ENCODE data around the gene CHCHD4. TPM values are rescaled to one million over a fixed set of nuclear protein-coding genes. Genes with fewer than 3 reads are reported as not detected.

The CHCHD4 gene
- total and polyA plus RNA-seq, 10 of the 15 experiments (the other 5 are each of a cell fraction or from before 2014, with no cell fraction given) = 21.0 to 46.8 (median 29.0) TPM

DNA sequence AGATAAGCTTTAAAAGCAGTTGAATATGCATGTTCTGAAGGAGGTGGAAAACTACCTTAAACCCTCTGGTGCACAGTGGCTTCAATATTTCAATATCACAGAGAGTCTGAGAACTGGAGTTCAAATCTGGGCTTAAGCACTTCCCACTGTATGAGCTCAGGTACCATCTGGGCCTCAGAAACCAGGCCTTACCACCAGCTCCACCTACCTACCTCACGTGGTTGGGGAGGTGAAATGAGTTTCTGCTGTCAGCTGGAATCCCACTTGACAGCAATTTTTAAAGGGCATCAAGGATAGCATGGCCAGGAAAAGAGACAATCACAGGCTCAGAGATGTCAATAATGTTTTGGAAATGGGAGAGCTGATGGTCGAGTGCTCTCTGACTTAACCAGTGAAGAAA, 5.0 kb downstream of the CHCHD4 start:
- in situ Hi-C loops (cut with MboI) = loop anchor here (5.0 kb wide), 1 partner anchor 222 kb away; no protein-coding TSS in a partner anchor
- FAIRE-seq = no peak
- no peak overlapping the region for H3K4me2 ChIP-seq (ENCODE audit: control insufficient read depth, insufficient read depth)
- ChIA-PET RAD21 (ENCODE audit: unreplicated experiment) (interaction anchor here (0.6 kb wide), 1 partner anchor 982 kb away, joined by 6 read pairs; no protein-coding TSS in a partner anchor), POLR2A (interaction anchor here (1.1 kb wide), 1 partner anchor 11 kb away, joined by 3 read pairs; no protein-coding TSS in a partner anchor), CTCF (interaction anchor here (0.5 kb wide), 1 partner anchor 284 kb away, joined by 3 read pairs; no protein-coding TSS in a partner anchor), SMC1A (ENCODE audit: uncharacterized antibody, unreplicated experiment) (interaction anchor here (1.1 kb wide), 1 partner anchor 57 kb away, joined by 3 read pairs; no protein-coding TSS in a partner anchor)
- H2AFZ ChIP-seq (ENCODE audit: control insufficient read depth, low read depth, low read length) = no peak overlapping the region
- BruUV-seq (replicated peaks) = no TSS peak
- no peaks in the 10 kb centered on the region for H3K4me1 ChIP-seq (ENCODE audit: control insufficient read depth, insufficient read depth, low read length)
- H3K9me3 ChIP-seq (replicated peaks; ENCODE audit: control insufficient read depth, insufficient read depth, low read length) = no peaks in the 10 kb centered on the region
- TF ChIP-seq SMAD5 (IDR thresholded peaks at IDR 0.05; ENCODE audit: low read depth) = no peak
- TF ChIP-seq, protein P1, sequence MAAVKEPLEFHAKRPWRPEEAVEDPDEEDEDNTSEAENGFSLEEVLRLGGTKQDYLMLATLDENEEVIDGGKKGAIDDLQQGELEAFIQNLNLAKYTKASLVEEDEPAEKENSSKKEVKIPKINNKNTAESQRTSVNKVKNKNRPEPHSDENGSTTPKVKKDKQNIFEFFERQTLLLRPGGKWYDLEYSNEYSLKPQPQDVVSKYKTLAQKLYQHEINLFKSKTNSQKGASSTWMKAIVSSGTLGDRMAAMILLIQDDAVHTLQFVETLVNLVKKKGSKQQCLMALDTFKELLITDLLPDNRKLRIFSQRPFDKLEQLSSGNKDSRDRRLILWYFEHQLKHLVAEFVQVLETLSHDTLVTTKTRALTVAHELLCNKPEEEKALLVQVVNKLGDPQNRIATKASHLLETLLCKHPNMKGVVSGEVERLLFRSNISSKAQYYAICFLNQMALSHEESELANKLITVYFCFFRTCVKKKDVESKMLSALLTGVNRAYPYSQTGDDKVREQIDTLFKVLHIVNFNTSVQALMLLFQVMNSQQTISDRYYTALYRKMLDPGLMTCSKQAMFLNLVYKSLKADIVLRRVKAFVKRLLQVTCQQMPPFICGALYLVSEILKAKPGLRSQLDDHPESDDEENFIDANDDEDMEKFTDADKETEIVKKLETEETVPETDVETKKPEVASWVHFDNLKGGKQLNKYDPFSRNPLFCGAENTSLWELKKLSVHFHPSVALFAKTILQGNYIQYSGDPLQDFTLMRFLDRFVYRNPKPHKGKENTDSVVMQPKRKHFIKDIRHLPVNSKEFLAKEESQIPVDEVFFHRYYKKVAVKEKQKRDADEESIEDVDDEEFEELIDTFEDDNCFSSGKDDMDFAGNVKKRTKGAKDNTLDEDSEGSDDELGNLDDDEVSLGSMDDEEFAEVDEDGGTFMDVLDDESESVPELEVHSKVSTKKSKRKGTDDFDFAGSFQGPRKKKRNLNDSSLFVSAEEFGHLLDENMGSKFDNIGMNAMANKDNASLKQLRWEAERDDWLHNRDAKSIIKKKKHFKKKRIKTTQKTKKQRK (IDR thresholded peaks at IDR 0.05; ENCODE audit: low read depth, low read length) = no peak
- TF ChIP-seq, protein P2, sequence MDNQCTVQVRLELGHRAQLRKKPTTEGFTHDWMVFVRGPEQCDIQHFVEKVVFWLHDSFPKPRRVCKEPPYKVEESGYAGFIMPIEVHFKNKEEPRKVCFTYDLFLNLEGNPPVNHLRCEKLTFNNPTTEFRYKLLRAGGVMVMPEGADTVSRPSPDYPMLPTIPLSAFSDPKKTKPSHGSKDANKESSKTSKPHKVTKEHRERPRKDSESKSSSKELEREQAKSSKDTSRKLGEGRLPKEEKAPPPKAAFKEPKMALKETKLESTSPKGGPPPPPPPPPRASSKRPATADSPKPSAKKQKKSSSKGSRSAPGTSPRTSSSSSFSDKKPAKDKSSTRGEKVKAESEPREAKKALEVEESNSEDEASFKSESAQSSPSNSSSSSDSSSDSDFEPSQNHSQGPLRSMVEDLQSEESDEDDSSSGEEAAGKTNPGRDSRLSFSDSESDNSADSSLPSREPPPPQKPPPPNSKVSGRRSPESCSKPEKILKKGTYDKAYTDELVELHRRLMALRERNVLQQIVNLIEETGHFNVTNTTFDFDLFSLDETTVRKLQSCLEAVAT (IDR thresholded peaks at IDR 0.05) = no peak
- TF ChIP-seq YY1 (IDR thresholded peaks at IDR 0.05; ENCODE audit: low read depth, low read length) = no peak
- no peak for TF ChIP-seq KDM1A (IDR thresholded peaks at IDR 0.05; ENCODE audit: borderline replicate concordance)
- no peak for TF ChIP-seq ZNF207 (IDR thresholded peaks at IDR 0.05; ENCODE audit: borderline replicate concordance)
- no peak for TF ChIP-seq RBBP5 (conservative IDR thresholded peaks at IDR 0.05)
- no peak for TF ChIP-seq TCF12 (IDR thresholded peaks at IDR 0.05; ENCODE audit: low read depth, low read length)
- TF ChIP-seq CBFB (IDR thresholded peaks at IDR 0.05; ENCODE audit: low read depth) = no peak
- TF ChIP-seq ZNF217 (IDR thresholded peaks at IDR 0.05) = no peak
- TF ChIP-seq, protein P3, sequence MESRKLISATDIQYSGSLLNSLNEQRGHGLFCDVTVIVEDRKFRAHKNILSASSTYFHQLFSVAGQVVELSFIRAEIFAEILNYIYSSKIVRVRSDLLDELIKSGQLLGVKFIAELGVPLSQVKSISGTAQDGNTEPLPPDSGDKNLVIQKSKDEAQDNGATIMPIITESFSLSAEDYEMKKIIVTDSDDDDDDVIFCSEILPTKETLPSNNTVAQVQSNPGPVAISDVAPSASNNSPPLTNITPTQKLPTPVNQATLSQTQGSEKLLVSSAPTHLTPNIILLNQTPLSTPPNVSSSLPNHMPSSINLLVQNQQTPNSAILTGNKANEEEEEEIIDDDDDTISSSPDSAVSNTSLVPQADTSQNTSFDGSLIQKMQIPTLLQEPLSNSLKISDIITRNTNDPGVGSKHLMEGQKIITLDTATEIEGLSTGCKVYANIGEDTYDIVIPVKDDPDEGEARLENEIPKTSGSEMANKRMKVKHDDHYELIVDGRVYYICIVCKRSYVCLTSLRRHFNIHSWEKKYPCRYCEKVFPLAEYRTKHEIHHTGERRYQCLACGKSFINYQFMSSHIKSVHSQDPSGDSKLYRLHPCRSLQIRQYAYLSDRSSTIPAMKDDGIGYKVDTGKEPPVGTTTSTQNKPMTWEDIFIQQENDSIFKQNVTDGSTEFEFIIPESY (IDR thresholded peaks at IDR 0.05) = no peak
- TF ChIP-seq, protein P4, sequence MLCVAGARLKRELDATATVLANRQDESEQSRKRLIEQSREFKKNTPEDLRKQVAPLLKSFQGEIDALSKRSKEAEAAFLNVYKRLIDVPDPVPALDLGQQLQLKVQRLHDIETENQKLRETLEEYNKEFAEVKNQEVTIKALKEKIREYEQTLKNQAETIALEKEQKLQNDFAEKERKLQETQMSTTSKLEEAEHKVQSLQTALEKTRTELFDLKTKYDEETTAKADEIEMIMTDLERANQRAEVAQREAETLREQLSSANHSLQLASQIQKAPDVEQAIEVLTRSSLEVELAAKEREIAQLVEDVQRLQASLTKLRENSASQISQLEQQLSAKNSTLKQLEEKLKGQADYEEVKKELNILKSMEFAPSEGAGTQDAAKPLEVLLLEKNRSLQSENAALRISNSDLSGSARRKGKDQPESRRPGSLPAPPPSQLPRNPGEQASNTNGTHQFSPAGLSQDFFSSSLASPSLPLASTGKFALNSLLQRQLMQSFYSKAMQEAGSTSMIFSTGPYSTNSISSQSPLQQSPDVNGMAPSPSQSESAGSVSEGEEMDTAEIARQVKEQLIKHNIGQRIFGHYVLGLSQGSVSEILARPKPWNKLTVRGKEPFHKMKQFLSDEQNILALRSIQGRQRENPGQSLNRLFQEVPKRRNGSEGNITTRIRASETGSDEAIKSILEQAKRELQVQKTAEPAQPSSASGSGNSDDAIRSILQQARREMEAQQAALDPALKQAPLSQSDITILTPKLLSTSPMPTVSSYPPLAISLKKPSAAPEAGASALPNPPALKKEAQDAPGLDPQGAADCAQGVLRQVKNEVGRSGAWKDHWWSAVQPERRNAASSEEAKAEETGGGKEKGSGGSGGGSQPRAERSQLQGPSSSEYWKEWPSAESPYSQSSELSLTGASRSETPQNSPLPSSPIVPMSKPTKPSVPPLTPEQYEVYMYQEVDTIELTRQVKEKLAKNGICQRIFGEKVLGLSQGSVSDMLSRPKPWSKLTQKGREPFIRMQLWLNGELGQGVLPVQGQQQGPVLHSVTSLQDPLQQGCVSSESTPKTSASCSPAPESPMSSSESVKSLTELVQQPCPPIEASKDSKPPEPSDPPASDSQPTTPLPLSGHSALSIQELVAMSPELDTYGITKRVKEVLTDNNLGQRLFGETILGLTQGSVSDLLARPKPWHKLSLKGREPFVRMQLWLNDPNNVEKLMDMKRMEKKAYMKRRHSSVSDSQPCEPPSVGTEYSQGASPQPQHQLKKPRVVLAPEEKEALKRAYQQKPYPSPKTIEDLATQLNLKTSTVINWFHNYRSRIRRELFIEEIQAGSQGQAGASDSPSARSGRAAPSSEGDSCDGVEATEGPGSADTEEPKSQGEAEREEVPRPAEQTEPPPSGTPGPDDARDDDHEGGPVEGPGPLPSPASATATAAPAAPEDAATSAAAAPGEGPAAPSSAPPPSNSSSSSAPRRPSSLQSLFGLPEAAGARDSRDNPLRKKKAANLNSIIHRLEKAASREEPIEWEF (IDR thresholded peaks at IDR 0.05; ENCODE audit: insufficient replicate concordance, low read depth, low read length) = no peak
- intact Hi-C loops (cut with micrococcal nuclease; ENCODE audit: unreplicated experiment) = loop anchor here (5.0 kb wide), 1 partner anchor 222 kb away; no protein-coding TSS in a partner anchor
- H3K9ac ChIP-seq (ENCODE audit: control insufficient read depth, insufficient read depth, low read length) = no peak overlapping the region
- no peak for ATAC-seq
- peaks cover 9 to 16% of the 10 kb centered on the region in 2 experiments; a peak in 3 of 4 replicates for H3K36me3 ChIP-seq (ENCODE audit: control insufficient read depth in 2 of 2, insufficient read depth in 2 of 2, low read length in 1 of 2)
- no peak overlapping the region for H3K4me3 ChIP-seq
- DNase-seq (ENCODE audit: low read depth, low spot score) = no peak
- H3K79me2 ChIP-seq (ENCODE audit: control insufficient read depth, insufficient read depth, low read length) = peaks cover 21% of the 10 kb centered on the region
- H3K27me3 ChIP-seq (replicated peaks in 1 of 2; ENCODE audit: control insufficient read depth in 2 of 2, insufficient read depth in 2 of 2, low read length in 1 of 2) = no peaks in the 10 kb centered on the region
- 17% methylated on average over 2 of the region's 2 CpGs for WGBS (ENCODE audit: insufficient coverage, insufficient replicate concordance, low lambda C conversion rate, missing lambda C conversion rate)
- no peak overlapping the region for H3K27ac ChIP-seq (ENCODE audit: control insufficient read depth, insufficient read depth)
- no peaks in the 10 kb centered on the region; the same call in 1 of the 2 replicates for H4K20me1 ChIP-seq (ENCODE audit: control insufficient read depth, insufficient read depth)

Measured in GM12878 (cell line).